ENCODE measurements around the gene GPR141. TPM values are rescaled to one million over a fixed set of nuclear protein-coding genes. Genes with fewer than 3 reads are reported as not detected.

The GPR141 gene
- total and polyA plus RNA-seq, 2 of the 13 experiments (the other 11 are each of a cell fraction or from before 2014, with no cell fraction given) = not detected

GRCh38 chr7:37751096-37751495, 67.5 kb downstream of the GPR141 start:
- no peak for FAIRE-seq
- no peak for ATAC-seq
- ChIA-PET CTCF (ENCODE audit: low intra/inter-chr PET ratio, low total read pairs) (no interaction called here), POLR2A (no interaction called here)
- no peaks in the 10 kb centered on the region for H4K20me1 ChIP-seq (ENCODE audit: insufficient read depth, low read length)
- no peak overlapping the region for H3K27ac ChIP-seq (ENCODE audit: extremely low read length, insufficient read depth, low read length)
- no peaks in the 10 kb centered on the region for H3K27me3 ChIP-seq (ENCODE audit: control insufficient read depth in 1 of 2, insufficient read depth in 2 of 2, low read length in 2 of 2)
- no peaks in the 10 kb centered on the region for H3K36me3 ChIP-seq (replicated peaks in 1 of 2; ENCODE audit: control insufficient read depth in 1 of 2, insufficient read depth in 2 of 2, low read length in 2 of 2)
- H3K79me2 ChIP-seq (ENCODE audit: insufficient read depth, low read length) = no peaks in the 10 kb centered on the region
- H3K9ac ChIP-seq (ENCODE audit: insufficient read depth, low read depth, low read length) = no peak overlapping the region
- no peak overlapping the region for H3K4me2 ChIP-seq (ENCODE audit: low read depth, low read length)
- DNase-seq (ENCODE audit: low spot score) = no peak
- no peaks in the 10 kb centered on the region for H3K9me3 ChIP-seq (ENCODE audit: low read length)
- intact Hi-C loops (cut with micrococcal nuclease; ENCODE audit: unreplicated experiment) (no loop called here), in situ Hi-C loops (cut with HindIII; ENCODE audit: extremely low pct_ligation_motif_present, low pct_unique_long_range_greater_than_20kb) (no loop called here)
- no peak overlapping the region for H2AFZ ChIP-seq (ENCODE audit: low read length)
- no peaks in the 10 kb centered on the region for H3K4me1 ChIP-seq (ENCODE audit: insufficient read depth, low read length)
- WGBS (ENCODE audit: low lambda C conversion rate) = 3% methylated on average over 1 of the region's 1 CpG
- TF ChIP-seq GMEB1 (CRISPR knock-in tag; IDR thresholded peaks at IDR 0.05; ENCODE audit: borderline replicate concordance) = no peak
- no peak for TF ChIP-seq CREB3 (CRISPR knock-in tag; IDR thresholded peaks at IDR 0.05)
- TF ChIP-seq AKNA (CRISPR knock-in tag; IDR thresholded peaks at IDR 0.05; ENCODE audit: borderline replicate concordance) = no peak
- no peak for TF ChIP-seq ZNF678 (CRISPR knock-in tag; IDR thresholded peaks at IDR 0.05)
- TF ChIP-seq ZZZ3 (CRISPR knock-in tag; IDR thresholded peaks at IDR 0.05; ENCODE audit: borderline replicate concordance) = no peak
- TF ChIP-seq ZNF414 (CRISPR knock-in tag; IDR thresholded peaks at IDR 0.05) = no peak
- TF ChIP-seq ZNF20 (CRISPR knock-in tag; IDR thresholded peaks at IDR 0.05) = no peak
- no peak for TF ChIP-seq SKI (IDR thresholded peaks at IDR 0.05; ENCODE audit: partially characterized antibody)
- BruUV-seq (replicated peaks) = no TSS peak
- H3K4me3 ChIP-seq (replicated peaks in 1 of 3; ENCODE audit: insufficient read depth in 1 of 3, low read depth in 2 of 3, low read length in 3 of 3) = no peak overlapping the region
